Lung (tissue), 12 donors: Measurements from ENCODE around the gene SPPL2C. TPM values are rescaled to one million over a fixed set of nuclear protein-coding genes. Genes with fewer than 3 reads are reported as not detected.

ENCODE experiments used
- ATAC-seq: fragments of 200-7000 bp; cut with Tn5 transposase; one replicate; pipeline ENCODE4 v1.9.1; 2020; ENCODE audit warnings: moderate number of reproducible peaks; ENCODE audit not compliant: insufficient read depth, low FRiP score
- DNase-seq, 3 donors: peaks; one replicate each; pipeline ENCODE4 v3.0.0-alpha.2; 2013 to 2017
- H3K27ac ChIP-seq, 2 donors: one replicate each; pipeline ENCODE4 v1.5.1; 2013; ENCODE audit warnings: mild to moderate bottlenecking in 2 of 2, moderate library complexity in 2 of 2, control low read depth in 1 of 2, inconsistent platforms in 1 of 2, low read depth in 1 of 2, low read length in 1 of 2
- H3K27me3 ChIP-seq, 3 donors: one replicate each; pipeline ENCODE4 v1.5.1; 2013; ENCODE audit warnings: low read length in 2 of 3; ENCODE audit not compliant: control insufficient read depth in 3 of 3, insufficient read depth in 3 of 3
- H3K36me3 ChIP-seq, 4 donors: one replicate each; pipeline ENCODE4 v1.5.1; 2013; ENCODE audit warnings: low read length in 4 of 4, mild to moderate bottlenecking in 1 of 4, moderate library complexity in 1 of 4; ENCODE audit not compliant: control insufficient read depth in 4 of 4, insufficient read depth in 4 of 4
- H3K4me1 ChIP-seq, 5 donors: one replicate each; pipeline ENCODE4 v1.5.1; 2013; ENCODE audit warnings: low read length in 5 of 5, mild to moderate bottlenecking in 2 of 5, moderate library complexity in 1 of 5; ENCODE audit not compliant: control insufficient read depth in 5 of 5, insufficient read depth in 5 of 5
- H3K4me3 ChIP-seq: one replicate; pipeline ENCODE4 v1.5.1; 2013; ENCODE audit warnings: mild to moderate bottlenecking, control low read depth, moderate library complexity
- H3K9ac ChIP-seq, 2 donors: one replicate each; pipeline ENCODE4 v1.5.1; 2013; ENCODE audit warnings: low read length in 2 of 2, control low read depth in 1 of 2; ENCODE audit not compliant: insufficient read depth in 1 of 2
- H3K9me3 ChIP-seq, 4 donors: one replicate each; pipeline ENCODE4 v1.5.1; 2013; ENCODE audit warnings: low read length in 3 of 4, mild to moderate bottlenecking in 1 of 4, moderate library complexity in 1 of 4; ENCODE audit not compliant: control insufficient read depth in 4 of 4, insufficient read depth in 3 of 4
- CTCF ChIP-seq: IDR thresholded peaks from 2 replicates; pipeline ENCODE4 v1.5.1; 2012; ENCODE audit warnings: mild to moderate bottlenecking; ENCODE audit errors: control extremely low read depth, extremely low read depth
- WGBS, 2 donors: extraction: QIAGEN DNeasy Blood & Tissue Kit; methylation state at CpG; one replicate each; pipeline ENCODE4 v1.1.7; 2013; 5-methylcytosine and 5-hydroxymethylcytosine counted together
- polyA plus RNA-seq, 2 donors: library from polyadenylated mRNA; stranded (reverse); fragments of 200-250 nt; gene quantifications; one replicate each; pipeline ENCODE4 v1.2.1, GENCODE V29; 2013
- total RNA-seq, 2 donors: library from RNA; depleted of rRNA in 1 of 2; stranded (reverse); fragments of >200 nt in 1 of 2; gene quantifications; one replicate each; pipeline ENCODE4 v1.2.1, GENCODE V29; 2014 to 2021
- donor health status: control.
- donor health status: control.
- donor health status: Bipolar disorder and iron deficiency.
- donor health status: healthy.
- donor health status: DM: yes; HTN: yes; CAD: no.

SPPL2C gene
- total and polyA plus RNA-seq, 4 donors: not detected

- no peak for TF ChIP-seq CTCF
- WGBS, 2 donors: 80 to 81% methylated on average over 9 of the region's 9 CpGs
Observed at GRCh38 chr17:45854209-45854608, 9.5 kb downstream of the SPPL2C start.

GRCh38 chr17:45855691-45856336 lies 11.1 kb downstream of the SPPL2C start:
- Histone ChIP-seq H3K4me3 (no peak overlapping the region), H3K36me3 (no peaks in the 10 kb centered on the region), H3K4me1 (no peaks in the 10 kb centered on the region), H3K27me3 (peaks cover 3 to 9% (median 4%) of the 10 kb centered on the region in 3 donors), H3K9ac (no peak overlapping the region), H3K27ac (no peak overlapping the region), H3K9me3 (peaks cover 0 to 7% (median 0%) of the 10 kb centered on the region in 4 donors)
- DNase-seq: no peak
- no peak for TF ChIP-seq CTCF
- ATAC-seq: no peak
- 63% methylated on average over 2 of the region's 2 CpGs for WGBS, 2 donors

More at GRCh38 chr17:45854209-45854608, 9.5 kb downstream of the SPPL2C start:
- no peak for DNase-seq
- Histone ChIP-seq H3K9ac (no peak overlapping the region), H3K27ac (no peak overlapping the region), H3K9me3 (peaks cover 0 to 7% (median 0%) of the 10 kb centered on the region in 4 donors), H3K4me1 (no peaks in the 10 kb centered on the region), H3K27me3 (peaks cover 0 to 9% (median 4%) of the 10 kb centered on the region in 3 donors), H3K4me3 (no peak overlapping the region), H3K36me3 (no peaks in the 10 kb centered on the region)
- no peak for ATAC-seq

- no peak overlapping the region for H3K4me3 ChIP-seq
- WGBS, 2 donors: 39 to 50% methylated on average over 10 of the region's 10 CpGs
- ATAC-seq (no peak), DNase-seq (peak; percentile 46 to 54 (median 47))
- H3K9ac ChIP-seq: no peak overlapping the region
- no peak overlapping the region for H3K27ac ChIP-seq
- no peak for TF ChIP-seq CTCF
- H3K4me1 ChIP-seq: no peaks in the 10 kb centered on the region
- H3K9me3 ChIP-seq: peaks cover 0 to 6% (median 0%) of the 10 kb centered on the region in 4 donors
- no peaks in the 10 kb centered on the region for H3K36me3 ChIP-seq
- H3K27me3 ChIP-seq: peaks cover 0 to 4% (median 3%) of the 10 kb centered on the region in 3 donors
Observed at GRCh38 chr17:45857977-45858708, 13.5 kb downstream of the SPPL2C start.
